K562 (cell line): ENCODE results near the gene NRP2. TPM values are rescaled to one million over a fixed set of nuclear protein-coding genes. Genes with fewer than 3 reads are reported as not detected.

Source experiments
- ATAC-seq: fragments of 200-7000 bp; cut with Tn5 transposase; 3 replicates; pipeline ENCODE4 v1.9.1; 2020; ENCODE audit warnings: moderate library complexity
- BruUV-seq: library from RNA; stranded (reverse); fragments of 400-500 nt; replicated peaks from 2 replicates; lab custom pipeline; 2021; lab: Mats Ljungman, UMichigan
- CTCF ChIA-PET: fragments of 300-600 bp; formaldehyde crosslinking; extraction: SDS; loops from one replicate; lab custom pipeline; 2021; ENCODE audit warnings: low intra/inter-chr PET ratio; lab: Yijun Ruan, JAX
- POLR2A ChIA-PET: fragments of 300-600, 350-650 bp; sonication (Branson Sonifier 250); formaldehyde crosslinking; extraction: SDS; loops from one replicate; lab custom pipeline; 2021; ENCODE audit warnings: antibody characterized with exemption, inconsistent platforms; lab: Yijun Ruan, JAX
- DNase-seq, 4 experiments: peaks; one replicate each; pipeline versions ENCODE4 v3.0.0 to v3.0.0-alpha.2; 2011 to 2018; ENCODE audit warnings: low spot score in 3 of 4, mixed read lengths in 3 of 4; ENCODE audit errors: extremely low read depth in 1 of 4
- FAIRE-seq: peaks from 2 replicates; lab custom pipeline; 2011; peaks lifted over from hg19 to GRCh38; lab: Jason Lieb, UNC
- H2AFZ ChIP-seq: 2 replicates; pipeline ENCODE4 v1.6.0; 2011; ENCODE audit warnings: low read depth, low read length, control low read depth, inconsistent platforms
- H3K27ac ChIP-seq: fragments of 200-600 bp; 3 replicates; pipeline ENCODE4 v1.8.0; 2011; ENCODE audit warnings: low read depth, mild to moderate bottlenecking, control low read depth, inconsistent platforms, low read length, moderate library complexity, mixed read lengths; ENCODE audit errors: extremely low read depth
- H3K27me3 ChIP-seq, 2 experiments: fragments of 300-600 bp in 1 of 2; 2 replicates in 1 of 2; 3 replicates in 1 of 2; pipeline versions ENCODE4 v1.6.0 to v1.8.0; 2011; ENCODE audit warnings: inconsistent platforms in 2 of 2, low read length in 2 of 2, mild to moderate bottlenecking in 1 of 2, mixed read lengths in 1 of 2, moderate library complexity in 1 of 2; ENCODE audit not compliant: control insufficient read depth in 2 of 2, insufficient read depth in 2 of 2
- H3K36me3 ChIP-seq: fragments of 300-600 bp; 3 replicates; pipeline ENCODE4 v1.8.0; 2011; ENCODE audit warnings: mild to moderate bottlenecking, low read length, inconsistent platforms; ENCODE audit not compliant: control insufficient read depth, insufficient read depth
- H3K4me1 ChIP-seq, 2 experiments: fragments of 200-600 bp in 1 of 2; replicated peaks in 1 of 2; 2 replicates in 1 of 2; 3 replicates in 1 of 2; pipeline versions ENCODE4 v1.5.1 to v1.8.0; 2011; ENCODE audit warnings: inconsistent platforms in 2 of 2, low read length in 2 of 2, mild to moderate bottlenecking in 1 of 2, mixed read lengths in 1 of 2, moderate library complexity in 1 of 2; ENCODE audit not compliant: control insufficient read depth in 2 of 2, insufficient read depth in 2 of 2
- H3K4me2 ChIP-seq: 2 replicates; pipeline ENCODE4 v1.6.1; 2011; ENCODE audit warnings: low read length, control low read depth, inconsistent platforms, mixed read lengths; ENCODE audit not compliant: insufficient read depth
- H3K4me3 ChIP-seq: fragments of 200-600 bp; sonication (generic), shearing (Covaris generic); 2 replicates; pipeline ENCODE4 v1.5.1; 2016; ENCODE audit warnings: control low read depth, inconsistent platforms
- H3K79me2 ChIP-seq: fragments of 200-600 bp; 3 replicates; pipeline ENCODE4 v1.8.0; 2011; ENCODE audit warnings: low read length, inconsistent platforms; ENCODE audit not compliant: control insufficient read depth, insufficient read depth
- H3K9ac ChIP-seq, 2 experiments: 2 replicates each; pipeline versions ENCODE4 v1.6.0 to v1.6.1; 2011; ENCODE audit warnings: low read depth in 2 of 2, low read length in 2 of 2, control low read depth in 1 of 2, inconsistent platforms in 1 of 2, mild to moderate bottlenecking in 1 of 2, mixed read lengths in 1 of 2; ENCODE audit not compliant: insufficient read depth in 1 of 2
- H3K9me1 ChIP-seq: one replicate; pipeline ENCODE4 v1.6.0; 2011; ENCODE audit warnings: inconsistent platforms, mild to moderate bottlenecking, low read length, moderate library complexity; ENCODE audit not compliant: control insufficient read depth, insufficient read depth
- H3K9me3 ChIP-seq: replicated peaks from 2 replicates; pipeline ENCODE4 v1.5.1; 2011; ENCODE audit warnings: low read depth, low read length, inconsistent platforms; ENCODE audit not compliant: control insufficient read depth, insufficient read depth
- H4K20me1 ChIP-seq: replicated peaks from 2 replicates; pipeline ENCODE4 v1.6.1; 2011; ENCODE audit warnings: low read length, inconsistent platforms, mixed read lengths; ENCODE audit not compliant: control insufficient read depth, insufficient read depth
- E2F3 ChIP-seq: fragments of 250-450 bp; sonication (Bioruptor Pico); IDR thresholded peaks from 2 replicates; pipeline ENCODE4 v1.4.0; 2020; ENCODE audit warnings: mild to moderate bottlenecking
- FOXA3 ChIP-seq, 2 experiments: fragments of 450-650 bp in 1 of 2; sonication (generic) in 1 of 2; formaldehyde crosslinking; IDR thresholded peaks in 1 of 2; conservative IDR thresholded peaks in 1 of 2; 2 replicates each; pipeline versions ENCODE4 v1.4.0 to v1.8.0; 2020 to 2022; ENCODE audit warnings: mild to moderate bottlenecking in 2 of 2, missing genetic modification reagents in 1 of 2
- NCOA6 ChIP-seq: fragments of 450-650 bp; IDR thresholded peaks from 2 replicates; pipeline ENCODE4 v1.6.1; 2017; ENCODE audit warnings: mild to moderate bottlenecking
- TAF9B ChIP-seq: fragments of 450-650 bp; IDR thresholded peaks from 2 replicates; pipeline ENCODE4 v1.6.1; 2018; ENCODE audit warnings: mild to moderate bottlenecking; ENCODE audit not compliant: partially characterized antibody
- ZNF133 ChIP-seq: fragments of 250-450 bp; sonication (Bioruptor Pico); IDR thresholded peaks from 2 replicates; pipeline ENCODE4 v1.4.0; 2020; ENCODE audit warnings: mild to moderate bottlenecking
- WGBS: fragments of 100-300 bp; shearing (Covaris generic); methylation state at CpG from one replicate; pipeline ENCODE4 v1.1.6; 2016; ENCODE audit warnings: low coverage, mixed read lengths; ENCODE audit not compliant: insufficient coverage; ENCODE audit errors: missing lambda C conversion rate; 5-methylcytosine and 5-hydroxymethylcytosine counted together
- in situ Hi-C: fragments of 300-500 bp; cut with MboI; formaldehyde crosslinking; loops from 4 replicates; pipeline ENCODE4 v1.15.0; 2018; ENCODE audit warnings: inconsistent platforms, mixed read lengths
- intact Hi-C: fragments of 100-400 bp; cut with micrococcal nuclease; formaldehyde crosslinking; loops from 2 replicates; pipeline ENCODE4 v1.14.2; 2022
- polyA plus RNA-seq, 8 experiments: library from polyadenylated mRNA; depleted of rRNA in 4 of 8; stranded (reverse) in 5 of 8; unstranded in 3 of 8; fragments of >200 nt; fragmentation: Nextera tagmentation in 2 of 8; fragmentation: Illumina TruSeq in 1 of 8; extraction: Ambion mirVana in 2 of 8; extraction: Trizol in 1 of 8; gene quantifications; 2 replicates each; pipeline versions ENCODE4 v1.2.1 to v1.2.3, GENCODE V29; 2011 to 2014; ENCODE audit warnings: inconsistent platforms in 1 of 8, missing spikeins in 1 of 8
- total RNA-seq, 7 experiments: library from RNA; depleted of rRNA in 6 of 7; stranded (reverse); fragments of >200 nt in 6 of 7; fragmentation: Illumina TruSeq in 2 of 7; extraction: Trizol in 2 of 7; gene quantifications; 2 replicates each; pipeline versions ENCODE4 v1.2.1 to v1.2.3, GENCODE V29; 2011 to 2021; ENCODE audit warnings: low replicate concordance in 1 of 7
- TF ChIP-seq, protein P1 (sequence below): fragments of 250-450 bp; sonication (Bioruptor Pico); IDR thresholded peaks from 2 replicates; pipeline ENCODE4 v1.4.0; 2020; ENCODE audit warnings: borderline replicate concordance
- TF ChIP-seq, protein P2 (sequence below), 2 experiments: fragments of 450-650 bp in 1 of 2; sonication (generic) in 1 of 2; formaldehyde crosslinking in 1 of 2; IDR thresholded peaks in 1 of 2; conservative IDR thresholded peaks in 1 of 2; 2 replicates each; pipeline versions ENCODE4 v1.6.1 to v1.8.1; 2016 to 2023; ENCODE audit warnings: mild to moderate bottlenecking in 2 of 2, moderate library complexity in 2 of 2, inconsistent platforms in 1 of 2, missing genetic modification reagents in 1 of 2

Gene NRP2
- total and polyA plus RNA-seq, 9 of the 15 experiments (the other 6 are each of a cell fraction or from before 2014, with no cell fraction given) = 0.05 to 0.31 (median 0.15) TPM; not detected in 5

GRCh38 chr2:205730701-205731582, 48.6 kb downstream of the NRP2 start (continued):
- TF ChIP-seq, protein P1, sequence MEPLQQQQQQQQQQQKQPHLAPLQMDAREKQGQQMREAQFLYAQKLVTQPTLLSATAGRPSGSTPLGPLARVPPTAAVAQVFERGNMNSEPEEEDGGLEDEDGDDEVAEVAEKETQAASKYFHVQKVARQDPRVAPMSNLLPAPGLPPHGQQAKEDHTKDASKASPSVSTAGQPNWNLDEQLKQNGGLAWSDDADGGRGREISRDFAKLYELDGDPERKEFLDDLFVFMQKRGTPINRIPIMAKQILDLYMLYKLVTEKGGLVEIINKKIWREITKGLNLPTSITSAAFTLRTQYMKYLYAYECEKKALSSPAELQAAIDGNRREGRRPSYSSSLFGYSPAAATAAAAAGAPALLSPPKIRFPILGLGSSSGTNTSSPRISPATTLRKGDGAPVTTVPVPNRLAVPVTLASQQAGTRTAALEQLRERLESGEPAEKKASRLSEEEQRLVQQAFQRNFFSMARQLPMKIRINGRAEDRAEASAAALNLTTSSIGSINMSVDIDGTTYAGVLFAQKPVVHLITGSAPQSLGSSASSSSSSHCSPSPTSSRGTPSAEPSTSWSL (CRISPR knock-in tag) = no peak
- no peak for TF ChIP-seq ZNF133
- TF ChIP-seq TAF9B = no peak
- TF ChIP-seq, all 486 proteins: peak for 0

- whole genome bisulfite sequencing = 0% methylated on average over 4 of the region's 4 CpGs
- BruUV-seq = no TSS peak
- H3K4me3 ChIP-seq = no peak overlapping the region
- no peak overlapping the region for H3K9ac ChIP-seq
- no peaks in the 10 kb centered on the region for H3K9me3 ChIP-seq
- H3K4me2 ChIP-seq = no peak overlapping the region
- CTCF ChIA-PET = no interaction called here
- H3K4me1 ChIP-seq = no peaks in the 10 kb centered on the region; a peak in 1 of 5 replicates
- POLR2A ChIA-PET = no interaction called here
- H3K27ac ChIP-seq = no peak overlapping the region
- DNase-seq (no peak), FAIRE-seq (no peak)
- H2AFZ ChIP-seq = no peak overlapping the region
- H3K27me3 ChIP-seq = peaks cover 0 to 17% of the 10 kb centered on the region in 2 experiments; a peak in 1 of 5 replicates
- no peaks in the 10 kb centered on the region for H4K20me1 ChIP-seq
- in situ Hi-C loops = no loop called here
- no peaks in the 10 kb centered on the region for H3K79me2 ChIP-seq
- no peak for TF ChIP-seq E2F3 (CRISPR knock-in tag)
- TF ChIP-seq, protein P2, sequence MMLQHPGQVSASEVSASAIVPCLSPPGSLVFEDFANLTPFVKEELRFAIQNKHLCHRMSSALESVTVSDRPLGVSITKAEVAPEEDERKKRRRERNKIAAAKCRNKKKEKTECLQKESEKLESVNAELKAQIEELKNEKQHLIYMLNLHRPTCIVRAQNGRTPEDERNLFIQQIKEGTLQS (IDR thresholded peaks at IDR 0.05) = no peak
- TF ChIP-seq, protein P2 (CRISPR knock-in tag; conservative IDR thresholded peaks at IDR 0.05) = no peak
- no peak for TF ChIP-seq NCOA6
- peak in 1 of 2 experiments; percentile 72; a peak in 2 of 4 replicates for TF ChIP-seq FOXA3 (CRISPR knock-in tag; conservative IDR thresholded peaks at IDR 0.05 in 1 of 2, IDR thresholded peaks at IDR 0.05 in 1 of 2)
- TF ChIP-seq, all 486 proteins: peak for 1
- no peaks in the 10 kb centered on the region for H3K9me1 ChIP-seq
- intact Hi-C loops = no loop called here
- ATAC-seq = no peak
- no peaks in the 10 kb centered on the region for H3K36me3 ChIP-seq
Measured at GRCh38 chr2:205731583-205731981, 49.3 kb downstream of the NRP2 start.
